Hepatocyte (in vitro differentiated cells): ENCODE results near the gene LINC00237. TPM values are rescaled to one million over a fixed set of nuclear protein-coding genes. Genes with fewer than 3 reads are reported as not detected.

ENCODE experiments used
- DNase-seq: peaks from one replicate; pipeline ENCODE4 v3.0.0-alpha.2; 2016; ENCODE audit warnings: low spot score
- H2AFZ ChIP-seq: fragments of 200-600 bp; sonication (generic); 2 replicates; pipeline ENCODE4 v1.6.0; 2016; ENCODE audit warnings: antibody characterized with exemption, mild to moderate bottlenecking
- H3K27ac ChIP-seq: fragments of 200-600 bp; sonication (generic); 2 replicates; pipeline ENCODE4 v1.5.1; 2016; ENCODE audit warnings: mild to moderate bottlenecking
- H3K27me3 ChIP-seq: fragments of 200-600 bp; sonication (generic); 2 replicates; pipeline ENCODE4 v1.6.1; 2016
- H3K36me3 ChIP-seq: fragments of 200-600 bp; sonication (generic); replicated peaks from 2 replicates; pipeline ENCODE4 v1.5.1; 2016; ENCODE audit warnings: low read depth; ENCODE audit not compliant: insufficient read depth
- H3K4me1 ChIP-seq: fragments of 200-600 bp; sonication (generic); 2 replicates; pipeline ENCODE4 v1.5.1; 2016; ENCODE audit warnings: mild to moderate bottlenecking, moderate library complexity; ENCODE audit not compliant: insufficient read depth
- H3K4me2 ChIP-seq: fragments of 200-600 bp; sonication (generic); 2 replicates; pipeline ENCODE4 v1.6.0; 2016
- H3K4me3 ChIP-seq: fragments of 200-600 bp; sonication (generic); 2 replicates; pipeline ENCODE4 v1.5.1; 2016; ENCODE audit warnings: mild to moderate bottlenecking
- H3K79me2 ChIP-seq: fragments of 200-600 bp; sonication (generic); 2 replicates; pipeline ENCODE4 v1.6.0; 2017; ENCODE audit warnings: mild to moderate bottlenecking
- H3K9me2 ChIP-seq: fragments of 200-600 bp; sonication (generic); replicated peaks from 2 replicates; pipeline ENCODE4 v1.6.0; 2017; ENCODE audit warnings: mild to moderate bottlenecking; ENCODE audit not compliant: insufficient read depth
- H3K9me3 ChIP-seq: fragments of 200-600 bp; sonication (generic); 2 replicates; pipeline ENCODE4 v1.5.1; 2016; ENCODE audit warnings: low read depth, mild to moderate bottlenecking
- H4K20me1 ChIP-seq: fragments of 200-600 bp; sonication (generic); 2 replicates; pipeline ENCODE4 v1.6.0; 2016; ENCODE audit warnings: mild to moderate bottlenecking; ENCODE audit not compliant: insufficient read depth, poor library complexity, severe bottlenecking
- CTCF ChIP-seq: fragments of 200-600 bp; sonication (generic); IDR thresholded peaks from 2 replicates; pipeline ENCODE4 v1.5.1; 2016; ENCODE audit warnings: antibody characterized with exemption, mild to moderate bottlenecking; ENCODE audit not compliant: poor library complexity
- EZH2 ChIP-seq: fragments of 200-600 bp; sonication (generic); IDR thresholded peaks from 2 replicates; pipeline ENCODE4 v1.6.1; 2016; ENCODE audit warnings: antibody characterized with exemption, mild to moderate bottlenecking, borderline replicate concordance
- EZH2phosphoT487 ChIP-seq: fragments of 200-600 bp; sonication (generic); IDR thresholded peaks from one replicate; pipeline ENCODE4 v1.6.1; 2018; ENCODE audit warnings: antibody characterized with exemption, mild to moderate bottlenecking, low read depth, moderate library complexity; ENCODE audit not compliant: unreplicated experiment, severe bottlenecking
- WGBS: methylation state at CpG from one replicate; pipeline ENCODE4 v1.1.6; 2016; ENCODE audit warnings: low lambda C conversion rate; ENCODE audit errors: missing lambda C conversion rate; 5-methylcytosine and 5-hydroxymethylcytosine counted together
- polyA plus RNA-seq: library from polyadenylated mRNA; unstranded; fragments of >200 nt; fragmentation: Nextera tagmentation; extraction: Ambion mirVana; gene quantifications from 2 replicates; pipeline ENCODE4 v1.2.1, GENCODE V29; 2016
- total RNA-seq: library from RNA; depleted of rRNA; stranded (reverse); fragments of >200 nt; gene quantifications from 2 replicates; pipeline ENCODE4 v1.2.3, GENCODE V29; 2014

The LINC00237 gene
- total and polyA plus RNA-seq, 2 experiments from 2014 or later, result not detected

GRCh38 chr20:21113697-21114096, 7.5 kb upstream of the LINC00237 start:
- WGBS, result 88% methylated on average over 4 of the region's 4 CpGs
- H3K9me2 ChIP-seq, result no peaks in the 10 kb centered on the region
- H2AFZ ChIP-seq, result no peak overlapping the region
- H4K20me1 ChIP-seq, result no peaks in the 10 kb centered on the region
- peaks cover 47% of the 10 kb centered on the region for H3K27me3 ChIP-seq
- H3K4me2 ChIP-seq, result no peak overlapping the region
- TF ChIP-seq CTCF, result no peak
- H3K79me2 ChIP-seq, result no peaks in the 10 kb centered on the region
- H3K36me3 ChIP-seq, result no peaks in the 10 kb centered on the region
- no peak for DNase-seq
- no peaks in the 10 kb centered on the region for H3K9me3 ChIP-seq
- H3K4me3 ChIP-seq, result no peak overlapping the region
- H3K4me1 ChIP-seq, result no peaks in the 10 kb centered on the region
- H3K27ac ChIP-seq, result no peak overlapping the region

GRCh38 chr20:21111416-21111815, 5.3 kb upstream of the LINC00237 start:
- H3K27ac ChIP-seq, result no peak overlapping the region
- no peaks in the 10 kb centered on the region for H4K20me1 ChIP-seq
- H3K36me3 ChIP-seq, result no peaks in the 10 kb centered on the region
- WGBS, result 82% methylated on average over 2 of the region's 2 CpGs
- H3K79me2 ChIP-seq, result no peaks in the 10 kb centered on the region
- H3K27me3 ChIP-seq, result peaks cover 70% of the 10 kb centered on the region
- TF ChIP-seq CTCF (no peak), EZH2phosphoT487 (no peak), EZH2 (no peak)
- no peak overlapping the region for H3K4me2 ChIP-seq
- no peaks in the 10 kb centered on the region for H3K9me2 ChIP-seq
- no peak overlapping the region for H3K4me3 ChIP-seq
- H3K9me3 ChIP-seq, result no peaks in the 10 kb centered on the region
- no peak for DNase-seq
- H2AFZ ChIP-seq, result no peak overlapping the region
- H3K4me1 ChIP-seq, result no peaks in the 10 kb centered on the region

- H2AFZ ChIP-seq, result no peak overlapping the region
- no peak overlapping the region for H3K4me2 ChIP-seq
- H3K4me1 ChIP-seq, result no peaks in the 10 kb centered on the region
- WGBS, result 90% methylated on average over 1 of the region's 1 CpG
- H3K36me3 ChIP-seq, result no peaks in the 10 kb centered on the region
- DNase-seq, result no peak
- H3K27ac ChIP-seq, result no peak overlapping the region
- peaks cover 76% of the 10 kb centered on the region for H3K27me3 ChIP-seq
- no peaks in the 10 kb centered on the region for H3K9me2 ChIP-seq
- no peaks in the 10 kb centered on the region for H3K9me3 ChIP-seq
- H4K20me1 ChIP-seq, result no peaks in the 10 kb centered on the region
- H3K4me3 ChIP-seq, result no peak overlapping the region
- no peak for TF ChIP-seq EZH2phosphoT487
- TF ChIP-seq EZH2, result no peak
- no peak for TF ChIP-seq CTCF
- no peaks in the 10 kb centered on the region for H3K79me2 ChIP-seq
Measured at GRCh38 chr20:21110811-21111210, 4.7 kb upstream of the LINC00237 start.

- WGBS, result 80% methylated on average over 2 of the region's 2 CpGs
- no peaks in the 10 kb centered on the region for H3K9me3 ChIP-seq
- no peak overlapping the region for H3K4me3 ChIP-seq
- no peak for TF ChIP-seq CTCF
- TF ChIP-seq EZH2, result no peak
- no peak for TF ChIP-seq EZH2phosphoT487
- no peak overlapping the region for H2AFZ ChIP-seq
- no peak overlapping the region for H3K4me2 ChIP-seq
- no peak for DNase-seq
- no peaks in the 10 kb centered on the region for H3K79me2 ChIP-seq
- no peaks in the 10 kb centered on the region for H3K4me1 ChIP-seq
- H3K9me2 ChIP-seq, result no peaks in the 10 kb centered on the region
- H3K27me3 ChIP-seq, result peaks cover 83% of the 10 kb centered on the region
- H4K20me1 ChIP-seq, result no peaks in the 10 kb centered on the region
- H3K27ac ChIP-seq, result no peak overlapping the region
- H3K36me3 ChIP-seq, result no peaks in the 10 kb centered on the region
Measured at GRCh38 chr20:21109144-21109543, 3.0 kb upstream of the LINC00237 start.
